Ovary (tissue), 3 donors: ENCODE data around the gene STOM.
"Not testable (repeated sequence)": the region's sequence is repeated elsewhere in the genome, so short reads cannot be mapped to it uniquely, and the experiment has no call there.

Source experiments
- CTCF ChIP-seq, 3 donors: fragments of 450-650 bp in 2 of 3; fragments of 200-600 bp in 1 of 3; IDR thresholded peaks; one replicate each; pipeline versions ENCODE4 v1.5.1 to v1.8.0; 2016 to 2022; ENCODE audit warnings: antibody characterized with exemption in 3 of 3, mild to moderate bottlenecking in 1 of 3
- POLR2A ChIP-seq: fragments of 450-650 bp; IDR thresholded peaks from one replicate; pipeline ENCODE4 v1.6.1; 2017; ENCODE audit warnings: antibody characterized with exemption, mild to moderate bottlenecking, moderate library complexity
- donor health status: DM: no; HTN: no; CAD: no.

DNA sequence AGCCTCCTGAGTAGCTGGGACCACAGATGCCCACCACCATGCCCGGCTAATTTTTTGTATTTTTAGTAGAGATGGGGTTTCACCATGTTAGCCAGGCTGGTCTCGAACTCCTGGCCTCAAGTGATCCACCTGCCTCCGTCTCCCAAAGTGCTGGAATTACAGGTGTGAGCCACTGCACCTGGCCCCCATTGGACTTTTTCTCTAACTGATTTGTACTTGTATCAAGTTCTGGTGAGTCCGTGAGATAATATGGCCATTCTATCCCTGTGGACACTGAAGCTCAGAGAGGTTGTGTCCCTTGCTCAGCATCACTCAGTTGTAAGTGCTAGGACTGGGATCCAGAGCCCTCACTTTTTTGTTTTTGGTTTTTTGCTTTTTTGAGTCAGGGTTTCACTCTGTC, 78.5 kb downstream of the STOM start:
- TF ChIP-seq CTCF (IDR thresholded peaks at IDR 0.05); POLR2A: not testable (repeated sequence)
